Coronary artery (tissue), 2 donors: Measurements from ENCODE around the gene GTPBP10.
"Not testable (repeated sequence)": the region's sequence is repeated elsewhere in the genome, so short reads cannot be mapped to it uniquely, and the experiment has no call there.

ENCODE experiments used
- DNase-seq: peaks from one replicate; pipeline ENCODE4 v3.0.0-alpha.2; 2017; ENCODE audit warnings: low spot score
- H3K27ac ChIP-seq, 2 donors: fragments of 200-600 bp; sonication (generic); one replicate each; pipeline ENCODE4 v1.5.1; 2016 to 2019
- H3K4me3 ChIP-seq: fragments of 200-600 bp; sonication (generic); 2 replicates; pipeline ENCODE4 v1.5.1; 2016; ENCODE audit warnings: mild to moderate bottlenecking, moderate library complexity
- CTCF ChIP-seq: fragments of 200-600 bp; sonication (generic); IDR thresholded peaks from one replicate; pipeline ENCODE4 v1.5.1; 2019; ENCODE audit warnings: antibody characterized with exemption

Gene GTPBP10

GRCh38 chr7:90313907-90314306 is 32.6 kb upstream of the GTPBP10 start:
- no peak for TF ChIP-seq CTCF
- Histone ChIP-seq H3K27ac (no peak overlapping the region), H3K4me3 (no peak overlapping the region)
- no peak for DNase-seq

GRCh38 chr7:90320014-90320413 is 26.5 kb upstream of the GTPBP10 start:
- DNase-seq: no peak
- TF ChIP-seq CTCF: no peak
- H3K4me3 ChIP-seq: no peak overlapping the region
- H3K27ac ChIP-seq: no peak overlapping the region

- H3K27ac ChIP-seq: no peak overlapping the region
- peak overlapping the region; percentile 55 for H3K4me3 ChIP-seq
- no peak for DNase-seq
- no peak for TF ChIP-seq CTCF
Observed at GRCh38 chr7:90320418-90320800, 26.1 kb upstream of the GTPBP10 start.

- Histone ChIP-seq H3K4me3 (peak within 1 kb of the TSS; percentile 55), H3K27ac (no peak within 1 kb of the TSS)
- TF ChIP-seq CTCF: no peak
- no peak for DNase-seq
Observed at GRCh38 chr7:90320801-90321494, 25.6 kb upstream of the GTPBP10 start, which contains the start of gene FAM237B. Gene FAM237B, minus strand, starts transcription at chr7:90321304. Its CDS starts 1,556 bp downstream, at chr7:90319748.

GRCh38 chr7:90322837-90323236 is 23.7 kb upstream of the GTPBP10 start:
- H3K4me3 ChIP-seq: no peak overlapping the region
- no peak overlapping the region for H3K27ac ChIP-seq
- no peak for DNase-seq
- no peak for TF ChIP-seq CTCF

GRCh38 chr7:90326500-90326899 is 20.0 kb upstream of the GTPBP10 start:
- H3K27ac ChIP-seq: no peak overlapping the region
- no peak overlapping the region for H3K4me3 ChIP-seq
- no peak for DNase-seq
- TF ChIP-seq CTCF: no peak

GRCh38 chr7:90334193-90334843 is 12.2 kb upstream of the GTPBP10 start:
- no peak for DNase-seq
- H3K4me3 ChIP-seq: no peak overlapping the region
- TF ChIP-seq CTCF: no peak
- H3K27ac ChIP-seq: no peak overlapping the region

GRCh38 chr7:90334926-90335325 is 11.6 kb upstream of the GTPBP10 start:
- DNase-seq, H3K4me3 ChIP-seq, H3K27ac ChIP-seq: not testable (repeated sequence)
